ENCODE data around the gene MAP3K4.

DNA sequence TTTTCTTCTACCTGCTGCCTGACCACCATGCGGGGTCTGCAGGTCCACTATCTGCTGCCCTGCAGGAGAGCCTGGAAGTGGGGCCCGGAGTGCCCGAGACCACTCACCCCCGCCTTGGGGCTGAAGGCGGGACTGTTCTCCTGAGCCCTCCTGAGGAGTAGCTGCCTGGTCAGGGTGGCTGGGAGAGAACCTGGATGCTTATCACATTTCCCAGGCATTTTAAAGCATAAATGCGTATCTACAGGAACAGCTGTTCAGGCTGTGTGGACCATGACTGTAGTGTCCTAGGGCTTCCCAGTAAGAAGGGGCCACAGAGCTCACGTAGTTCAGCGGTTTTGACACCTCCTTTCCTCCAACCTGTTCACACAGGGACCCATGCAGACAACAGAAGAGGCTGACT lies 159.0 kb downstream of the MAP3K4 start:
- no peak for TF ChIP-seq CTBP1 (IDR thresholded peaks at IDR 0.05; ENCODE audit: borderline replicate concordance)
- TF ChIP-seq TARDBP (IDR thresholded peaks at IDR 0.05), result no peak
- TF ChIP-seq, protein P1, sequence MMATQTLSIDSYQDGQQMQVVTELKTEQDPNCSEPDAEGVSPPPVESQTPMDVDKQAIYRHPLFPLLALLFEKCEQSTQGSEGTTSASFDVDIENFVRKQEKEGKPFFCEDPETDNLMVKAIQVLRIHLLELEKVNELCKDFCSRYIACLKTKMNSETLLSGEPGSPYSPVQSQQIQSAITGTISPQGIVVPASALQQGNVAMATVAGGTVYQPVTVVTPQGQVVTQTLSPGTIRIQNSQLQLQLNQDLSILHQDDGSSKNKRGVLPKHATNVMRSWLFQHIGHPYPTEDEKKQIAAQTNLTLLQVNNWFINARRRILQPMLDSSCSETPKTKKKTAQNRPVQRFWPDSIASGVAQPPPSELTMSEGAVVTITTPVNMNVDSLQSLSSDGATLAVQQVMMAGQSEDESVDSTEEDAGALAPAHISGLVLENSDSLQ (IDR thresholded peaks at IDR 0.05), result no peak
- no peak for TF ChIP-seq FOXK2 (IDR thresholded peaks at IDR 0.05)
